Keratinocyte (primary cell): ENCODE data around the gene ADD2.

Experiments used
- CTCF ChIP-seq, 3 experiments: IDR thresholded peaks in 1 of 3; conservative IDR thresholded peaks in 1 of 3; optimal IDR thresholded peaks in 1 of 3; 2 replicates in 2 of 3; 3 replicates in 1 of 3; pipeline versions ENCODE3 to v1.5.1; 2011; ENCODE audit warnings: low read length in 3 of 3, mild to moderate bottlenecking in 3 of 3, moderate library complexity in 2 of 3, control low read depth in 1 of 3, inconsistent platforms in 1 of 3; ENCODE audit not compliant: insufficient read depth in 2 of 3; ENCODE audit errors: extremely low read depth in 1 of 3
- EZH2 ChIP-seq: IDR thresholded peaks from one replicate; pipeline ENCODE4 v1.6.1; 2012; ENCODE audit warnings: inconsistent platforms, mild to moderate bottlenecking, low read length, moderate library complexity

DNA sequence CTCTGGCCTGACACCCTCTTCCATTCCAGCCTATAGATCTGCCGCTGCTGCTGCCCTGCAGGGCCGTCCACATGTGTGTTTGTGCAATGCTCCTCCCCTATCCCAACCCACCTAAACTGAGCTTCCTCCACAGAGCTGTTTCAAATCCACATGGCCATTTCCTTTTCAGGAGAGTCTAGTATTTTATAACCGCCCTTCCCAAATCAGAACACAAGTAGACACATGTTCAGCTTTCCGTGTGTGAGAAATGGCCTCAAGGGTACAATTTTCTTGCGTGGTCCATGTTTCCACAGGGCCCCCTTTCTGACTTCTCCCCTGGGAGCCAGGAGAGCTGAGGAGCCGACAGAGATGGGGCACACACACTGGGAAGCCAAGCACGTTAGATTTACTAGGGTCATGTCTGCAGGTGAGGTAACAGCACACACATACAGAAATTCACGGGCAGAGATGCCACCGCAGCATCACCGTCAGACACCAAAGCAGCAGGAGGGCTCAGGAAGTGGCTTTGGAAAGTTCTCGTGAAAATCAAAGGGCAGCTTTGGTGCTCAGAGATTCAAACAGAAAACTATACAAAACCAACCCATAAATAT is 111.5 kb downstream of the ADD2 start:
- TF ChIP-seq CTCF (optimal IDR thresholded peaks at IDR 0.05 in 1 of 3, IDR thresholded peaks at IDR 0.05 in 1 of 3, conservative IDR thresholded peaks at IDR 0.05 in 1 of 3; ENCODE audit: extremely low read depth in 1 of 3, insufficient read depth in 2 of 3, low read length in 3 of 3), result no peak
- TF ChIP-seq EZH2, result no peak
